HCT116 (cell line): ENCODE data around the gene ZMYND10. TPM values are rescaled to one million over a fixed set of nuclear protein-coding genes. Genes with fewer than 3 reads are reported as not detected.

Experiments used
- ATAC-seq: fragments of 200-7000 bp; cut with Tn5 transposase; 2 replicates; pipeline ENCODE4 v1.9.1; 2020; ENCODE audit warnings: mild to moderate bottlenecking, moderate library complexity
- BruUV-seq: library from RNA; stranded (reverse); fragments of 400-500 nt; replicated peaks from 2 replicates; lab custom pipeline; 2021; lab: Mats Ljungman, UMichigan
- CTCF ChIA-PET: fragments of 300-600 bp; sonication (Branson Sonifier 250); formaldehyde crosslinking; loops from one replicate; lab custom pipeline; 2021; ENCODE audit warnings: antibody characterized with exemption; lab: Charles Lee
- POLR2A ChIA-PET: fragments of 300-600, 350-600 bp; sonication (Branson Sonifier 250); formaldehyde crosslinking; loops from one replicate; lab custom pipeline; 2021; ENCODE audit warnings: antibody characterized with exemption; lab: Charles Lee
- RAD21 ChIA-PET, 2 experiments: fragments of 300-600 bp; sonication (Branson Sonifier 250); formaldehyde crosslinking; loops; one replicate each; lab custom pipeline; 2023; ENCODE audit warnings: low total read pairs in 2 of 2; ENCODE audit not compliant: uncharacterized antibody in 2 of 2, unreplicated experiment in 2 of 2, low non-redundant PET in 1 of 2; lab: Charles Lee
- DNase-seq: peaks from one replicate; pipeline ENCODE4 v3.0.0-alpha.2; 2010; ENCODE audit warnings: low read depth, low spot score
- H2AFZ ChIP-seq: fragments of 200-600 bp; shearing (Covaris generic), sonication (generic); 2 replicates; pipeline ENCODE4 v1.6.1; 2017; ENCODE audit warnings: low read depth, mixed run types, mixed read lengths, antibody characterized with exemption, low read length; ENCODE audit not compliant: poor library complexity, severe bottlenecking
- H3K27ac ChIP-seq: 2 replicates; pipeline ENCODE4 v1.5.1; 2012; ENCODE audit warnings: low read depth, low read length
- H3K27me3 ChIP-seq: fragments of 200-600 bp; sonication (generic); 2 replicates; pipeline ENCODE4 v1.6.1; 2016; ENCODE audit warnings: mixed run types, low read length, mixed read lengths; ENCODE audit not compliant: insufficient read depth
- H3K36me3 ChIP-seq, 2 experiments: fragments of 200-500 bp in 1 of 2; fragments of 200-600 bp in 1 of 2; sonication (Bioruptor generic) in 1 of 2; sonication (generic) in 1 of 2; 2 replicates each; pipeline versions ENCODE4 v1.5.1 to v1.6.1; 2014 to 2016; ENCODE audit warnings: low read length in 2 of 2, inconsistent platforms in 1 of 2, mixed read lengths in 1 of 2, mixed run types in 1 of 2; ENCODE audit not compliant: insufficient read depth in 2 of 2, control insufficient read depth in 1 of 2
- H3K4me1 ChIP-seq, 2 experiments: fragments of 200-600 bp in 1 of 2; sonication (generic) in 1 of 2; 2 replicates each; pipeline versions ENCODE4 v1.5.1 to v1.6.1; 2012 to 2017; ENCODE audit warnings: low read length in 2 of 2, inconsistent platforms in 1 of 2, mild to moderate bottlenecking in 1 of 2, mixed read lengths in 1 of 2, mixed run types in 1 of 2, moderate library complexity in 1 of 2; ENCODE audit not compliant: insufficient read depth in 2 of 2, control insufficient read depth in 1 of 2
- H3K4me2 ChIP-seq: fragments of 200-600 bp; sonication (generic); 2 replicates; pipeline ENCODE4 v1.6.1; 2017; ENCODE audit warnings: mixed run types, low read length, mixed read lengths
- H3K4me3 ChIP-seq, 2 experiments: fragments of 200-600 bp in 1 of 2; sonication (generic) in 1 of 2; replicated peaks in 1 of 2; 2 replicates each; pipeline ENCODE4 v1.5.1; 2011 to 2016; ENCODE audit warnings: low read length in 2 of 2, control low read depth in 1 of 2, low read depth in 1 of 2, mild to moderate bottlenecking in 1 of 2, mixed read lengths in 1 of 2, mixed run types in 1 of 2
- H3K79me2 ChIP-seq: fragments of 200-600 bp; sonication (generic); 2 replicates; pipeline ENCODE4 v1.6.1; 2017; ENCODE audit warnings: mild to moderate bottlenecking, mixed run types, low read length, moderate library complexity, mixed read lengths; ENCODE audit not compliant: insufficient read depth
- H3K9ac ChIP-seq: fragments of 200-600 bp; sonication (generic); 2 replicates; pipeline ENCODE4 v1.6.1; 2016; ENCODE audit warnings: low read length, mixed read lengths
- H3K9me2 ChIP-seq: fragments of 200-600 bp; sonication (generic), shearing (Covaris generic); 2 replicates; pipeline ENCODE4 v1.6.1; 2017; ENCODE audit warnings: mixed run types, mild to moderate bottlenecking, moderate library complexity; ENCODE audit not compliant: insufficient read depth
- H3K9me3 ChIP-seq, 2 experiments: fragments of 200-500 bp in 1 of 2; fragments of 200-600 bp in 1 of 2; sonication (Bioruptor generic) in 1 of 2; sonication (generic) in 1 of 2; 2 replicates each; pipeline ENCODE4 v1.6.1; 2014 to 2017; ENCODE audit warnings: low read length in 2 of 2, mixed read lengths in 2 of 2, inconsistent platforms in 1 of 2, low read depth in 1 of 2, mild to moderate bottlenecking in 1 of 2, mixed run types in 1 of 2, moderate library complexity in 1 of 2; ENCODE audit not compliant: control insufficient read depth in 1 of 2, insufficient read depth in 1 of 2
- H4K20me1 ChIP-seq: fragments of 200-600 bp; sonication (generic), shearing (Covaris generic); 2 replicates; pipeline ENCODE4 v1.6.1; 2017; ENCODE audit warnings: mixed run types, mild to moderate bottlenecking, moderate library complexity; ENCODE audit not compliant: insufficient read depth
- CBX3 ChIP-seq: IDR thresholded peaks from 2 replicates; pipeline ENCODE4 v1.6.1; 2012; ENCODE audit warnings: low read depth
- ELF1 ChIP-seq: IDR thresholded peaks from 2 replicates; pipeline ENCODE4 v1.6.1; 2012; ENCODE audit warnings: low read depth, borderline replicate concordance
- EZH2 ChIP-seq: fragments of 200-600 bp; sonication (generic); IDR thresholded peaks from 2 replicates; pipeline ENCODE4 v1.6.1; 2017; ENCODE audit warnings: antibody characterized with exemption, mixed run types
- EZH2phosphoT487 ChIP-seq: fragments of 200-600 bp; IDR thresholded peaks from 2 replicates; pipeline ENCODE4 v1.6.1; 2018; ENCODE audit warnings: antibody characterized with exemption, borderline replicate concordance
- FOSL1 ChIP-seq: IDR thresholded peaks from 2 replicates; pipeline ENCODE4 v1.6.1; 2012; ENCODE audit warnings: low read depth
- MAX ChIP-seq: IDR thresholded peaks from 2 replicates; pipeline ENCODE4 v1.6.1; 2012
- POLR2AphosphoS5 ChIP-seq: IDR thresholded peaks from 2 replicates; pipeline ENCODE4 v1.6.1; 2011; ENCODE audit warnings: mild to moderate bottlenecking, low read depth, low read length, moderate library complexity
- RAD21 ChIP-seq: IDR thresholded peaks from 2 replicates; pipeline ENCODE4 v1.6.1; 2012; ENCODE audit warnings: low read depth, mild to moderate bottlenecking
- REST ChIP-seq: IDR thresholded peaks from 2 replicates; pipeline ENCODE4 v1.6.1; 2012; ENCODE audit warnings: low read depth
- SIN3A ChIP-seq: IDR thresholded peaks from 2 replicates; pipeline ENCODE4 v1.6.1; 2012; ENCODE audit warnings: low read depth
- SP1 ChIP-seq: IDR thresholded peaks from 2 replicates; pipeline ENCODE4 v1.6.1; 2012; ENCODE audit warnings: low read depth
- ZFX ChIP-seq: fragments of 450-650 bp; IDR thresholded peaks from 2 replicates; pipeline ENCODE4 v1.6.1; 2017
- ZNF274 ChIP-seq: fragments of 200-500 bp; sonication (Bioruptor generic); IDR thresholded peaks from 2 replicates; pipeline ENCODE4 v1.6.1; 2014; ENCODE audit warnings: mild to moderate bottlenecking, low read depth, low read length, inconsistent platforms
- intact Hi-C: fragments of 100-400 bp; cut with micrococcal nuclease; formaldehyde crosslinking; loops from 2 replicates; pipeline ENCODE4 v1.10.0; 2022
- total RNA-seq: library from RNA; stranded (reverse); gene quantifications from one replicate; pipeline ENCODE4 v1.2.1, GENCODE V29; 2021; ENCODE audit not compliant: unreplicated experiment

ZMYND10 gene
- total RNA-seq, 1 experiment from 2014 or later = 3.3 TPM

GRCh38 chr3:50365842-50366220 is 20.3 kb upstream of the ZMYND10 start (continued):
- no peak for TF ChIP-seq MAX

- TF ChIP-seq ZNF274 (no peak), SIN3A (no peak), POLR2AphosphoS5 (peak; percentile 76), CBX3 (no peak)
- peak; percentile 95 for ATAC-seq
- Histone ChIP-seq H2AFZ (no peak overlapping the region), H3K9ac (peak overlapping the region; percentile 59), H3K9me3 (no peaks in the 10 kb centered on the region), H3K4me3 (peak overlapping the region; percentile 47 to 65), H3K79me2 (no peaks in the 10 kb centered on the region), H3K27ac (peak overlapping the region; percentile 25; the same call in 1 of the 2 replicates), H3K4me2 (peak overlapping the region; percentile 97), H3K27me3 (no peaks in the 10 kb centered on the region), H4K20me1 (no peaks in the 10 kb centered on the region), H3K9me2 (no peaks in the 10 kb centered on the region), H3K36me3 (no peaks in the 10 kb centered on the region), H3K4me1 (peaks cover 4 to 18% of the 10 kb centered on the region in 2 experiments; a peak in 2 of 4 replicates)
- TSS peak; percentile 38 for BruUV-seq
- POLR2A ChIA-PET = no interaction called here
- DNase-seq = peak; percentile 70
- CTCF ChIA-PET = interaction anchor here (0.9 to 1.4 kb wide), 2 partner anchors 13 to 177 kb away, joined by 3 read pairs; no protein-coding TSS in a partner anchor
- RAD21 ChIA-PET = no interaction called here
- intact Hi-C loops = no loop called here
Measured at GRCh38 chr3:50365080-50365841, 19.7 kb upstream of the ZMYND10 start.

GRCh38 chr3:50364573-50365079 is 19.1 kb upstream of the ZMYND10 start:
- BruUV-seq = no TSS peak
- Histone ChIP-seq H3K4me1 (peaks cover 4 to 24% of the 10 kb centered on the region in 2 experiments; a peak in 3 of 4 replicates), H4K20me1 (no peaks in the 10 kb centered on the region), H3K4me2 (peak overlapping the region; percentile 97), H3K9ac (no peak overlapping the region), H3K27me3 (no peaks in the 10 kb centered on the region), H3K9me3 (no peaks in the 10 kb centered on the region), H3K79me2 (no peaks in the 10 kb centered on the region), H3K9me2 (no peaks in the 10 kb centered on the region), H3K36me3 (no peaks in the 10 kb centered on the region), H3K4me3 (no peak overlapping the region), H3K27ac (no peak overlapping the region), H2AFZ (no peak overlapping the region)
- intact Hi-C loops = no loop called here
- no peak for TF ChIP-seq EZH2phosphoT487
- no peak for TF ChIP-seq ELF1
- TF ChIP-seq POLR2AphosphoS5 = no peak
- no peak for TF ChIP-seq EZH2
- no peak for TF ChIP-seq FOSL1
- no peak for TF ChIP-seq SP1
- TF ChIP-seq ZNF274 = no peak
- no peak for TF ChIP-seq REST
- no peak for TF ChIP-seq ZFX
- no peak for TF ChIP-seq MAX
- TF ChIP-seq RAD21 = no peak
- RAD21 ChIA-PET = no interaction called here
- CTCF ChIA-PET = interaction anchor here (1.4 kb wide), 1 partner anchor 177 kb away, joined by 3 read pairs; no protein-coding TSS in a partner anchor
- POLR2A ChIA-PET = no interaction called here
- no peak for DNase-seq
- no peak for ATAC-seq
